Thyroid gland (tissue), 4 donors: ENCODE results near the gene PTGFR. TPM values are rescaled to one million over a fixed set of nuclear protein-coding genes. Genes with fewer than 3 reads are reported as not detected.

Source experiments
- DNase-seq, 2 donors: peaks; one replicate each; pipeline ENCODE4 v3.0.0-alpha.2; 2019
- H3K27ac ChIP-seq, 3 donors: fragments of 200-600 bp; sonication (generic); 1 replicate in 2 of 3; 2 replicates in 1 of 3; pipeline ENCODE4 v1.5.1; 2016 to 2019; ENCODE audit warnings: mild to moderate bottlenecking in 1 of 3, moderate library complexity in 1 of 3
- H3K27me3 ChIP-seq: fragments of 200-600 bp; sonication (generic); one replicate; pipeline ENCODE4 v1.5.1; 2019
- H3K36me3 ChIP-seq, 2 donors: fragments of 200-600 bp; sonication (generic); one replicate each; pipeline ENCODE4 v1.5.1; 2016 to 2019
- H3K4me1 ChIP-seq, 2 donors: fragments of 200-600 bp; sonication (generic); one replicate each; pipeline ENCODE4 v1.5.1; 2017 to 2019
- H3K4me3 ChIP-seq, 3 donors: fragments of 200-600 bp; sonication (generic); replicated peaks in 1 of 3; 1 replicate in 2 of 3; 2 replicates in 1 of 3; pipeline ENCODE4 v1.5.1; 2016; ENCODE audit warnings: mild to moderate bottlenecking in 1 of 3
- H3K9me3 ChIP-seq: fragments of 200-600 bp; sonication (generic); one replicate; pipeline ENCODE4 v1.5.1; 2017
- POLR2A ChIP-seq, 2 donors: fragments of 450-650 bp; IDR thresholded peaks; one replicate each; pipeline ENCODE4 v1.6.1; 2017; ENCODE audit warnings: antibody characterized with exemption in 2 of 2, mild to moderate bottlenecking in 2 of 2, moderate library complexity in 1 of 2
- WGBS, 2 donors: methylation state at CpG; one replicate each; pipeline ENCODE4 v1.1.5; 2017; 5-methylcytosine and 5-hydroxymethylcytosine counted together
- intact Hi-C: fragments of 100-400 bp; cut with DNase I; formaldehyde crosslinking; loops from one replicate; pipeline ENCODE4 v1.15.1; 2023
- total RNA-seq, 4 donors: library from RNA; depleted of rRNA; stranded (reverse); fragments of >200 nt; gene quantifications; one replicate each; pipeline ENCODE4 v1.2.3, GENCODE V29; 2016
- TF ChIP-seq, protein P1 (sequence below), 6 experiments: fragments of 200-600 bp in 3 of 6; fragments of 450-650 bp in 3 of 6; sonication (generic) in 3 of 6; IDR thresholded peaks; one replicate each; pipeline ENCODE4 v1.5.1; 2016 to 2019; ENCODE audit warnings: antibody characterized with exemption in 6 of 6, mild to moderate bottlenecking in 2 of 6, inconsistent platforms in 1 of 6, moderate library complexity in 1 of 6

Gene PTGFR
- total RNA-seq, 4 donors from 2014 or later: 0.67 to 1.9 (median 1.2) TPM

DNA sequence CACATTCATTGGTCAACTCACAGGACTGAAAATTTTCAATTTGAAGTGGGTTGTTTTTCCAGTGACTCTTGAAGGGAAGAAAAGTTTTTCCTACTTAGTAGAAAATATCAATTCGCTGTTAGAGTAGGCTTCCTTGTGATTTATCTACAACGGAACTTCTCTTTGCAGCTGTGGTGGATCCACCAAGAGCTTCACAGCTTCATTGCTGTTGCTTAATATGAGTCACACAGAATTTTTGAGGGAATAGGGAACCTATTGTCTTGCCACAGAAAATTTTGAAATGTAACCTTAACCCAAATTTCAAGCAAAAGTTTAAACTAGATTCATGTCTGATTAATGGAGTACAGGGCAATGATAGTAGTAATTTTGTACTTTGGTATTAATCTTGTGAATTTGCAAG is 71.1 kb downstream of the PTGFR start:
- intact Hi-C loops: no loop called here
- no peaks in the 10 kb centered on the region for H3K27me3 ChIP-seq
- WGBS, 2 donors: 72 to 88% methylated on average over 2 of the region's 2 CpGs
- no peak for TF ChIP-seq POLR2A (IDR thresholded peaks at IDR 0.05)
- TF ChIP-seq, protein P1, sequence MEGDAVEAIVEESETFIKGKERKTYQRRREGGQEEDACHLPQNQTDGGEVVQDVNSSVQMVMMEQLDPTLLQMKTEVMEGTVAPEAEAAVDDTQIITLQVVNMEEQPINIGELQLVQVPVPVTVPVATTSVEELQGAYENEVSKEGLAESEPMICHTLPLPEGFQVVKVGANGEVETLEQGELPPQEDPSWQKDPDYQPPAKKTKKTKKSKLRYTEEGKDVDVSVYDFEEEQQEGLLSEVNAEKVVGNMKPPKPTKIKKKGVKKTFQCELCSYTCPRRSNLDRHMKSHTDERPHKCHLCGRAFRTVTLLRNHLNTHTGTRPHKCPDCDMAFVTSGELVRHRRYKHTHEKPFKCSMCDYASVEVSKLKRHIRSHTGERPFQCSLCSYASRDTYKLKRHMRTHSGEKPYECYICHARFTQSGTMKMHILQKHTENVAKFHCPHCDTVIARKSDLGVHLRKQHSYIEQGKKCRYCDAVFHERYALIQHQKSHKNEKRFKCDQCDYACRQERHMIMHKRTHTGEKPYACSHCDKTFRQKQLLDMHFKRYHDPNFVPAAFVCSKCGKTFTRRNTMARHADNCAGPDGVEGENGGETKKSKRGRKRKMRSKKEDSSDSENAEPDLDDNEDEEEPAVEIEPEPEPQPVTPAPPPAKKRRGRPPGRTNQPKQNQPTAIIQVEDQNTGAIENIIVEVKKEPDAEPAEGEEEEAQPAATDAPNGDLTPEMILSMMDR (IDR thresholded peaks at IDR 0.05): no peak
- H3K4me3 ChIP-seq: no peak overlapping the region
- no peaks in the 10 kb centered on the region for H3K4me1 ChIP-seq
- H3K27ac ChIP-seq: no peak overlapping the region
- no peak for DNase-seq
- no peaks in the 10 kb centered on the region for H3K9me3 ChIP-seq
- no peaks in the 10 kb centered on the region for H3K36me3 ChIP-seq

DNA sequence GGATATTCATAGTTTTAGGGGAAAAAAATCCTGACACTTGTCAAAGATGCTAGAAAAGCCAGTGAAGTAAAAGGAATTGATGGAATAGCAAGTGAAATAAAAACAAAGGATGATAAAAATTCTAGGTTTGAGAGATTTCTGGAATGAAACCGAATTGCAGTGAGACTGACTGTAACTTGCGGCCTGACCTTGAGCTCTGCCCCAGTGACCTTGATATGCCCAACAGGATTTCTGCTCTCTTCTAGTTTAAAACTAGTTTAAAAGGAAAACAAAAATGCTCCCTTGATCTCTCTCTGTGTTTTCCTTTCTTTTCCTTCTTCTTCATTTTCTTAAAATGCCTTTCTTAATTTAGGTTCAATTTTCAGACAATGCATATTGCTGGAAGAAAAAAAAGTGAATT is 74.6 kb downstream of the PTGFR start:
- Histone ChIP-seq H3K27me3 (no peaks in the 10 kb centered on the region), H3K27ac (no peak overlapping the region), H3K4me3 (no peak overlapping the region), H3K4me1 (no peaks in the 10 kb centered on the region), H3K36me3 (no peaks in the 10 kb centered on the region), H3K9me3 (no peaks in the 10 kb centered on the region)
- no peak for DNase-seq
- 77 to 82% methylated on average over 2 of the region's 2 CpGs for WGBS, 2 donors
- TF ChIP-seq, protein P1 (IDR thresholded peaks at IDR 0.05): no peak
- TF ChIP-seq POLR2A (IDR thresholded peaks at IDR 0.05): no peak
- intact Hi-C loops: no loop called here

DNA sequence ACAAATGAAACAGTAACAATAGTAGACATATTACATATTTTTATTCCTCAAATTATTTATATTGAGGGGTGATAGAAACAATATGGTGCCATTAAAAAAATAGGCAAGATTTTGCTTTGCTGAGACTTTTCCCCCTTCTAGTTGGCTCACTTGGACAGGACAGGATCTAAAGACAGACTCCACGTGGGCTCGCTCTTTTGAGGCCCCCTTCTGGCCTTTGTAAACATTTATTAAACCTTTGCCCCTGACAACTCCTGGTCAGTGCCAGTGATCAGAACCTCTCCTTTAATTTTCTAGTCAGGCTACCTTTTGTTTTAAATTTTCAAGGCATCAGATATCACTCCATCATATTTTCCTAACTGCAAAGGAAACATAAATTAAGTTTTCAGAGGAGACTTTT is 79.8 kb downstream of the PTGFR start:
- H3K27me3 ChIP-seq: no peaks in the 10 kb centered on the region
- no peak for DNase-seq
- no peaks in the 10 kb centered on the region for H3K4me1 ChIP-seq
- H3K4me3 ChIP-seq: no peak overlapping the region
- H3K27ac ChIP-seq: no peak overlapping the region
- WGBS, 2 donors: 52 to 62% methylated on average over 2 of the region's 2 CpGs
- intact Hi-C loops: no loop called here
- TF ChIP-seq, protein P1 (IDR thresholded peaks at IDR 0.05): no peak
- TF ChIP-seq POLR2A (IDR thresholded peaks at IDR 0.05): no peak
- H3K36me3 ChIP-seq: no peaks in the 10 kb centered on the region
- no peaks in the 10 kb centered on the region for H3K9me3 ChIP-seq

DNA sequence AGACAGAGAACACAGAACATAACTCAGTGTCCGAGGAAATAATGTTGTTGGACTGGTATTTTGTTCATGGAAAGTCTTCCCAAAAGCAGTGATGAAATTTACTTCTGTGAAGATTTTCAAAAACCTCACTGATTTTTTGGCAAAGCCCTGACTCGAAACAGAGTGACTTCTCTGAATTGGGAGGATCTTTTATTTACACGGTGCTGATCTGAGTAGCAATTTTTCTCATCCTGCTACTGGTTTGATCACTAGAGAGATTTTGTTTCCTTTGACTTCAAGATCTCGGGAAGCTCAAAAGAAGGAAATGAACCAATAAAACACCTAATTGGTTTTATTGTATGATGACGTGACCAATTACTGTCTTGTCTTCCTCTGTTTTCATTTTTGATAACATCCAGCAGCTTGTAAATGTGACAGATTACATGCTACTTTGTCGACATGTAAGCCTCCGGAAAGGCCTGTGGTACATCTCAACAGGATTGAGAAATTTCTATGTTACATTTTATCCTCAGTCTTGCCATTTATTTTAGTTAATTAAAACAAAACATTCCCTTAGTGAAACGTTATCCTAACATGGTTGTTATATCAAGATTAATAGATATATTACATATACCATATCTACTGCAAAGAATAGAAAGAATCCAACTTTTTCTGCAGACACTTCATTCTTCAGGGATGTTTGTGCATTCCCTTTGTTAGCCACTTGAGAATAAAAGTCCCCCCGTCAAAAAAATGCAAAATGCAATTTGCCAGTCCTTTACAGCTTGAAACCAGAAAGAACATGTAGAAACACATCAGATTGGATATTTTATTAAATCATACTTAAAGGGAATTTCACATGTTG is 86.7 kb downstream of the PTGFR start:
- DNase-seq: no peak
- intact Hi-C loops: no loop called here
- WGBS, 2 donors: 69 to 73% methylated on average over 9 of the region's 9 CpGs
- TF ChIP-seq POLR2A (IDR thresholded peaks at IDR 0.05): no peak
- Histone ChIP-seq H3K9me3 (no peaks in the 10 kb centered on the region), H3K36me3 (no peaks in the 10 kb centered on the region), H3K27ac (no peak overlapping the region), H3K27me3 (no peaks in the 10 kb centered on the region), H3K4me1 (no peaks in the 10 kb centered on the region), H3K4me3 (no peak overlapping the region)

DNA sequence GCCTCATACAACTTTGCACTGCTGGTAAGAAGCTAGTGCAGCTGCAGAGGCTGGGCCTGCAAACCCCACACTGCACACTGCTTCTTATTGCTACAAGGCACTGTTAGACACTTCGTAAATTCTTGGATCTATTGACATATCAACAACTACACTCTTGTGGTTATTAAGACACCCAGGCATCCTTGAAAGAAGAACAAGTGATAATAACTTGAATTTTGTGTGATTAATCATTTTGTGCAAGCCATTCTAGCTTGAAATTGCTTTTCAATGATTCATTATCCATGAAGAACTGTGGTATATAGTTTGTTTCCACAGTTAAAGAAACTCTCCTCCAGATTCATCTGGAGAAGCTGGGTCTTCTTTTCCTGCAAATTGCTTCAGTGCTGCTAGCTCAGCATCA is 95.8 kb downstream of the PTGFR start:
- Histone ChIP-seq H3K27ac (no peak overlapping the region), H3K4me3 (no peak overlapping the region), H3K9me3 (no peaks in the 10 kb centered on the region), H3K36me3 (no peaks in the 10 kb centered on the region), H3K4me1 (no peaks in the 10 kb centered on the region), H3K27me3 (no peaks in the 10 kb centered on the region)
- no peak for DNase-seq
- 71 to 86% methylated on average over 1 of the region's 1 CpG for WGBS, 2 donors
- intact Hi-C loops: no loop called here
- TF ChIP-seq, protein P1 (IDR thresholded peaks at IDR 0.05): no peak
- TF ChIP-seq POLR2A (IDR thresholded peaks at IDR 0.05): no peak
